HCEC 1CT (cell line): ENCODE results near the gene ACOX1.

ENCODE experiments used
- DNase-seq: peaks from one replicate; pipeline ENCODE4 v3.0.0-alpha.2; 2017

The ACOX1 gene

DNA sequence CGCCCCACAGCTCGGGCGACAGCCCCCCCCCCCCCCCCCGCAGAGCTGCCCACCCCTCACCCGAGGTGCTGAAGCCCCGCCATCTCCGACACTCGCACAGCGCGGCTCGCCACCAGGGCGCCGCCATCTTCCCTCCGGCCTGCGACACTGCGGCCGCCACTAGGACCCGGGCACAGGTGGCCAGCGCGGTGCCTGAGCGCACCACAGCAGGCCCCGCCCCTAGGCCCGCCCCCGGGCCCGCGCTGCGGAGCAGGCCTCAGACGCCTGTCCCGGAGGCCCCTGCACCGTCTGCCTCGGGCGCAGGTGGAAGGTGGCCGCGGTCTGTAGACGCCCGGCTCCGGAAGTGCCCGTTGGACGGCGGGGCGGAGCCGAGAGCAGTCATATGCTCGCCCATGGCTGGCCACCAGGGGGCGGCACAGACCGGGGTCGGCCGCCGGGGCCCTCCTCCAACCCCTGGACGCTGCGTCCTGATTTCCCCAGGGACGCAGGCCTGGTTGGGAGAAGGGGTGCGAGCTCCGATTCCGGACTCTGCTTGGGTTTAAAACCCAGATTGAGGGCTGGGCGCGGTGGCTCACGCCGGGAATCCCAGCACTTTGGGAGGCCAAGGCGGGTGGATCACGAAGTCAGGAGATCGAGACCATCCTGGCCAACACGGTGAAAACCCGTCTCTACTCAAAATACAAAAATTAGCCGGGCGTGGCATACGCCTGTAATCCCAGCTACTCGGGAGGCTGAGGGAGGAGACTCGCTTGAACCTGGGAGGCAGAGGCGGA, 74.0 kb downstream of the ACOX1 start, which contains the start of gene MRPL38:
MRPL38 (minus strand) TSS at position 136 of the 773 bp plus-strand sequence; CDS start at position 127, 9 bp downstream.
- peak; percentile 94 for DNase-seq

GRCh38 chr17:75902406-75902805, 76.6 kb downstream of the ACOX1 start:
- no peak for DNase-seq

DNA sequence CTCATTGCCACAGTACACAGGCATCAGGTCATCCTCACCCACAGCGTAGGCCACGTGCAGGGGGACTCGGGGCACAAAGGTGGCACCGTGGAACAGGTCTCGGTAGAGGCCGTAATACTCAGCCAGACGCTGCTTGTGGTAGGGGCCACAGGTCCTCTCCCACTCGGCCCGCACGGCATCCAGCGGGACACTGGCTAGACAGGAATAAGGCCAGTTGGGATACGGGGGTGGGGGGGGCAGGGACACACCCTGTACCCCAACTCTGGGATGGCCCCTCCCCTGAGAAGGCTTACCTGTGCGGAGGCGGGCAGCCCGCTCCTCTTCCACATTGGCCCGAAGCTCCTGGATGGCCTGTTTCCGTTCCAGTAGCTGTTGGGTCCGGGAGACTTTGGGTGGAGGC, 77.2 kb downstream of the ACOX1 start:
- DNase-seq = no peak

- no peak for DNase-seq
Measured at GRCh38 chr17:75900691-75901533, 78.1 kb downstream of the ACOX1 start.

- DNase-seq = no peak
Measured at GRCh38 chr17:75899767-75900468, 79.0 kb downstream of the ACOX1 start.

DNA sequence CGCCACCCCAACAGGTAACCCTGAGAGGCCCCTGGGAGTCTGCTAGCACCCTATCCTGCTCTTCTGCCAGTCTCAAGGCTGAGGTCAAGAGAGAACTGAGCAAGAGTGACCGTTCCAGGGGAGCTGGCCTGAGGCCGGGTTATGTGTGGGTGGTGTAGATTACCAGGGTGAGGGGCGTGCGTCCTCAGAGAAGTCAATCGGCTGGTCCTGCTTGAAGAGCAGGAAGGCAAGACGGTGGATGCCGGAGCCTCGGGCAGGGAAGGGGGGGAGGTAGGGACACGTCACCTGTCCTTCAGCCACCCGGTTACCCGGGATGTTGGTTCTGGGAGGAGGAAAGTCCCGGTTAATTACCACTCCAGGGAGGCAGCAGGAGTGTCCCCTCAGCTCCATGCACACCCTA, 79.6 kb downstream of the ACOX1 start:
- no peak for DNase-seq

GRCh38 chr17:75898791-75899190, 80.2 kb downstream of the ACOX1 start:
- DNase-seq = no peak

DNA sequence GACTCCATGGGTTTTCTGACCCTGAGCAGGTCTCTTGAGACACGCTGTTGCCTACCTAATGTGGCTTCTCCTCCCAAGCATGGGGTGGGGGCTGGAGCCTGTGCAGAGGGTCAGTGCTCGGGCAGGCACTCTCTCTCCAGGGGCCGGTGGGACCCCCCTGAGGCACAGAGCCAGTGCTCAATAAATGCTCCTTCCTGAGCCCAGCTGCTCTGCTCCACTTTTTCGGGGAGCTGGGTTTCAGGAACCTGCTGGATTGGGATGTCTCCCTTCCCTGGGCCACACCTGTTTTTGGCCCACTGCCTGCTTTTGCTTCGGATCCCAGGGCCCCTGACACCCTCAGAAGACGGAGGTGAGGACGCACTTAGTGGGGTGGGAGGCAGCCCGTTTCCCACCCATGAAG, 80.9 kb downstream of the ACOX1 start:
- DNase-seq = no peak

DNA sequence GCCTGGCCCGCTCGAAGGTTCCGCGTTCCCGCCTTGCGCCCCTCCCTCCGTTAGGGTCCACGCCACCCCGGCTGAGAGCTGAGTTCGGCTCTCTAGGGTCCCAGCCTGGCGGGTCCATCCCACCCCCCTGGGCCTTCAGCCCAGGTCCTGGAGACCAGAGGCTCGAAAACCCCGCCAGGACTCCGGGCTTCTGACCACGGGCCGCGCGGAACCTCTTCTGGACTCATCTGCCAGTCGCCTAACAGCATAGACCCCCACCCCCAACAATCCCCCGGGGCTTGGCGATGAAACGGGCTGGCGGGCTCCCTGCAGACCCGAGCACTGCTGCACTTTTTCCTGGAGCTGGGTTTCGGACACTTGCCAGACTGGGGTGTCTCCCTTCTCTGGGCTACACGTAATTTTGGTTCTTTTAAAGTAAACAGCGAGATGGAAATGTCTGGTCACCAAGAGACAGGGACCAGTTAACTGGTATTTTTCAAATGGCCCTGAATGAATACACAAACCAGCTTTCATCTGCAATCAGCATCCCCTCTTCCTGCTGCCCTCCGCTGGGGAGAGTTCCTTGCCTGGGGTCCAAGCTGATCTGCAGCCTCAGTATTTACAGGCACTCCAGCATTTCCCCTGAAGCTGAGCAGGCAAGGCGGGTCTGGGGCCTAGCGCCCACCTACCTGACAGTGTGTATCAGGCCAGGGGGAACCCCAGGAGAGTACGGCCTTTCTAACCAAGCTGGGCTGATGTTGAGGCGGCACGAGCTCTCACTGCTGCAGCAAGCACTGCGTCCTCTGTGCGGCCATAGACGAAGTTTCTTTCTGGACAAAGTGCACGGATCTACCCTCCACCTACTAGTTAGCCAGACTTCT, 81.6 kb downstream of the ACOX1 start:
- DNase-seq = no peak

DNA sequence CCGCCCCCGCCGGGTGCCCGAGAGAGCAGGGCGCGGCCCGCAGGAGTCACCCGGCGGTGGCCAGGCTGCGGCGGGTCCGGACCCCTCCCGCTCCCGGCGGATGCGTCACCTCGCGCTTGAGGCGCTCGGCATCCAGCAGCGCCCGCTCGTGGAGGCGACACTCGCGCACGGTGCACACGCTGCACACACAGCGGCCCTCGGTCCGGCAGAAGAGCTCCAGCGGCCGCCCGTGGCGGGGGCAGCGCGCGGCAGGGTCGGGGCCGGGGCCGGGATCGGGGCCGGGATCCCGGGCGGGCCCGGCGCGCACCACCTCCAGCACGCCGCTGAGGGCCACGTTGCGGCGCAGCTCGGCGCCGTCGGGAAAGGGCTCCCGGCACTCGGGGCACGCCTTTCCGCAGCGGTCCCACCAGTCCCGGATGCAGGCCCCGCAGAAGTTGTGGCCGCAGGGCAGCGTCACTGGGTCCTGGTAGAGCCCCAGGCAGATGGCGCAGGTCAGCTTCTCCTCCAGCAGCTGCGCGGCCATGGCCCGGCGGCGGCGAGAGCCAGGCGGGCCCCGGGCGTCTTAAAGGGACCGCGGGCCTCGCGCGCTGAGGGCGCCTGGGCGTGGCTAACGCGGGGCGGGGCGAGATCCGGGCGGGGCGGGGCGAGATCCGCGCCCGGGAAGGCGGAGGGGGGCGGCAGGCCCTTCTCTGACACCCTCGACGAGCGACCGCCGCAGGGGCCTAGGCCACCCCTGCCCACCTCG, 82.4 kb downstream of the ACOX1 start, which contains the start of gene TRIM65:
TRIM65 (minus strand) TSS at position 537 of the 745 bp plus-strand sequence; CDS start at position 523, 14 bp downstream.
- peak; percentile 78 for DNase-seq

DNA sequence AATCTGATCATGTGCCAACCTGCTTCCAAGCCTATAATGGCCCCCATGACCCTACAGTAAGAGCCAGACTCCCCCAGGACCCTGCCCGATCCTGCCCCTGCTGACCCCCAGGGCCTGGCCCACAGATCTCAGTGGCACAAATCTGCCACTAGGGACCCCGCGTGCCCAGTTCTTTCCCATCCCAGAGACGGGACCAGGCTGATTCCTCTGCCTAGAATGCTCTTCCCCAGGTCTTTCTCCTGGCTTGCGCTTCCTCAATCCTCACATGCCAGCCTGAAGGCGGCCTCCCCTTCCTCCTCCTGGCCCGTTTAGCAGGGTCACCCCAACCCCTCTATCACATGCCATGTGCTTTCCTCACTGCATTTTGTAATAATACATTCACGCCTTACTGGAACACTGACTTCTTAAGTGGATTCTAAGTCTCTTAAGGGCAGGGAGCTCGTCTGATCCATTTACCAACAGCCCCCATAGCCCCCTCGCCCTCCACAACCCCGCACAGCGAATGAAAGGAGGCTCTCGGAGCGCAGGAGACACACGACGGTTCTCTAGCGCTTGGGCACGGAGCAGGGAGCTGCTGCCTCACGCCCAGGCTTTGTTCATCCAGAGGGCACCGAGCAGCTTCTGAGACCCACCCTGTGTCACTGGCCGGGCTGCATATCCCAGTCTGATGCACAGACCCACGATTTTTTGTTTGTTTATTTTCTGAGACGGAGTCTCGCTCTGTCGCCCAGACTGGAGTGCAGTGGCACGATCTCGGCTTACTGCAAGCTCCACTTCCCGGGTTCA, 83.4 kb downstream of the ACOX1 start:
- peak; percentile 19 for DNase-seq

DNA sequence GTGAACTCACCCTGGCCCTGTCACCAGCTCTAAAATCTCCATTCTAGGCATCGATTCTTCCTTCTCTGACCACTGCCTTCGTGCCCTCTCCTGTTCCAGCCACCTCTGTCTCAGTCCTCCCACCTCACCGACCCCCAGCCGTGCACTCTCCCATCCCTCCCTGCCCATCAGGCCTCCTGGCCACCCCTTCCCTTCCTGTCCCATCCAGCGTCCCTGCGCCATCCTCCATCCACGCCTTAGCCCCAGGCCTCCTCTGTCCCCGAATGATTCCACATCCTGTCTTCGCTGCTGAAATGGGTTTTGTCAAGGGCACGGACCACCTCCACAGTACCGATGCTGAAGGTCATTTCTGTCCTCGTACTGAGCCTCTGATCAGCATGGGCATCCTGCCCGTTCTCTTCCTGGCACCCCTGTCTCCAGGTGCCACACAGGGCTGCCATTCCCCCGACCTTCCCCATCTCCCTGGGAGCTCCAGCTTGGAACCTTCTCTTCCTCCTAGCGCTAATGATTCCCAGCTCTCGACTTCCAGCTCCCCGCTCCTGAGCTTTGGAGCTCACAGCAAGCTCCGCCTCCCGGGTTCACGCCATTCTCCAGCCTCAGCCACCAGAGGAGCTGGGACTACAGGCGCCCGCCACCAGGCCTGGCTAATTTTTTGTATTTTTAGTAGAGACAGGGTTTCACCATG, 84.8 kb downstream of the ACOX1 start:
- no peak for DNase-seq

DNA sequence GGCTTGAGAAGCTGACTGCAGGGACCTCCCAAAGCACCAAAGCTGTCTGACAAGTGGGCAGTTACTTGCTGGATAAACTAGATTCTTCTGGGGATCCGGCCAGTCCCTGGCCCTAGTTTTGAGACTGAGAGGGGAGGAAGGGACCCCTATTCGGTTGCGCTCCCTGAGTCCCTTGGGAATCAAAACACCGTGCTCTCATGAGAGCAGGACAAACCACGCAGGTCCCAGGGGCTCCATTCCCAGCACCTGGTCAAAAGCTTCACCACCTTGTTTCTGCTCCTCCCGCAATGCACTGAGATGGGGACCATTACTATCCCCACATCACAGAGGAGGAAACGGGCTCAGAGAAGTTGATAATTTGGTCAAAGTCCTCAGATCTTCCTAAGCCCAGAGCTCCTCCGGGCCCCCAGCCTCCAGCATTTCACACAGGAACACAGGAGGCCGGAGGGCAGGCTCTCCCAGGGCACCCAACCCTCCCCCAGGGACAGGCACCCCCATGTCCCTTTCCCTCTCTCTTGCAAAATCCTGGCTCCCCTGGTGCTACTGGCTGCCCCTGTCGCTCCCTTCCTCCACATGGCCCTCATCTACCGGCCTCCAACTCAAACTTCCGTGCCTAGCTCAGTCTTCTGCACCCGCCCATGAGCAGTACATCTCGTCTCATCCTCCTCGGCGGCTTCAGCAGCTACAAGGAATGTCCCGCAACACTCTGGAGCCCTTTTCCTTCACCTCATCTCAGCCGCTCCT, 85.5 kb downstream of the ACOX1 start:
- no peak for DNase-seq

DNA sequence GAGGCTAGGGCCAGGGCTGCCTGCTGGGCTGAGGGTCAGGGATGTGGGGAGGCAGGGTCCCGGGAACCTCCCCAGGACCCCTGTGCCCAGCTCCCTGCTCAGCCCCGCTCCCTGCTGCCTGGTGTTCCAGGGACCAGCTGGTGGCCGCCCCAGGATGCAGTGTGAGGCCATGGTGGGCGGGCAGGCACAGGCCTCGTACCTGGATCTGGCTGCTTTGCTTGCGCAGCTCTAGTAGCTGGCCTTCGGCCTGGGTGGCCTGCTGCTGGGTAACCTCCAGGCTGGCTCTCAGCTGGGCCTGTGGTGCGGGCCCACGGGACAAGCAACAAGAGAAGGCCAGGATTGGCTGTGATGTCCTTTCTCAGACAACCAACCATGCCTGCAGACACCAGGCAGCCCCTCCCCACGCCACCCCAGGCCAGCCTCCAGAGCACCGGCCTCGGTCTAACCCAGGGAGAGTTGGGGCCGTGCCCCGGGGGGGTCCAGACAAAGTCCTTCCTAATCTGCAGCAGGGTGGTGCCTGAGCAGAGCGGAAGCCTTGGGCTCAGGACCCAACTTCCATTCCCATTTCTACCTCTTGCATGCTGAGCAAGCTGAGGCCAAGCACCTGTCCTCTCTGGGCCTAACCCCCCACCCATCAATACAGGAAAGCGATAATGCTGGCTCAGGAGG, 86.3 kb downstream of the ACOX1 start:
- DNase-seq = no peak

DNA sequence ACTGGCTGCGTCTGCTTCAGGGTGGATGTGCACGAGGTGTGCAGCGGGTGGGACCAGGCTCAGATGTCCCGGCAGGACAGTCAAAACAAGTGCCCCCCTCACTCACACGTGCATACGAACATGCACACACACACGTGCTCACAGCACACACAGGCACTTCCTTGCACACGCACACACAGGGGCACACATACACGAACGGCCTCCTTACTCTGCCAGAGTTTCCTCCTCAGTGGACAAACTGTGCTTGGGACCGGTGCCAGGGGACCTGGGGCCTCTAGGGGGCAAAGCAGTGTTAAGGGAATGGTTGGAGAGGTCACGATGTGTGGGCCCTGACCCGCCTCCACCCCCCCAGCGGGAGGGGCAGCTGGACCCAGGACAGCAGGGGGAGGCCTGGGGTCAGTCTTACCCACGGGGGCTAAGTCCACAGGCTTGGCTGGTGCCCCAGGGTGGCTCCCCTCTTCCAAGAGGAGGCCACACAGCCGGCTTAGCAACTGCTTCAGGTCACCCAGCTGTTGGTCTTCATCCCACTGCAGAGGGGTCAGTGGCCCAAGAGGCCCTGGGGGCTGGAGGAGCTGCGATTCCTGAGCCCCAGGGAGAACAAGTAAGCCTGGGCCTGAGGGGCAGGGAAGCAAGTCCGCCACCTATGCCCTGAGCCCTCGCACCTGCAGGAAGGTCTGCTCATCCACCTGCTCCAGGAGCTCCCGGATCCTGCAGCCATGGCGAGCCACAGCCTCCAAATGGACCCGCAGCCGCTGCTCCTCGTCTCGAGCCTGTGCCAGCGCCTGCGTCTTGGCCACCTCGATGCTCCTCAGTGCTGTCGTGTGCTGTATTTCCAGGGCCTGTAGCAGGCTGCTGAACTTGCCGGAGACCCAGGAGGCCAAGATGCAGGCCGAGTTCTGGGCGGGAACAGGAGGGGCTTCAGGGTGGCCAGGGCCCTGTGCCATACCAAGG, 87.1 kb downstream of the ACOX1 start:
- no peak for DNase-seq
